H7 (cell line): ENCODE measurements around the gene MTHFR. TPM values are rescaled to one million over a fixed set of nuclear protein-coding genes. Genes with fewer than 3 reads are reported as not detected.

Experiments
- DNase-seq: peaks from one replicate; pipeline ENCODE4 v3.0.0; 2012
- H3K27me3 ChIP-seq: 2 replicates; pipeline ENCODE4 v1.6.0; 2011; ENCODE audit warnings: mild to moderate bottlenecking, low read length; ENCODE audit not compliant: control insufficient read depth, insufficient read depth
- H3K36me3 ChIP-seq: replicated peaks from 2 replicates; pipeline ENCODE4 v1.5.1; 2011; ENCODE audit warnings: low read length; ENCODE audit not compliant: control insufficient read depth, insufficient read depth
- H3K4me3 ChIP-seq: 2 replicates; pipeline ENCODE4 v1.5.1; 2011; ENCODE audit warnings: low read depth, mild to moderate bottlenecking, control low read depth, low read length, moderate library complexity; ENCODE audit not compliant: insufficient read depth
- total RNA-seq: library from RNA; depleted of rRNA; stranded (reverse); fragments of >200 nt; shearing (Covaris generic); gene quantifications from 2 replicates; pipeline ENCODE4 v1.2.3, GENCODE V29; 2014; rRNA removed

Gene MTHFR
- total RNA-seq, 1 experiment from 2014 or later: 18.9 TPM

- peak; percentile 97 for DNase-seq
Observed at GRCh38 chr1:11735854-11736745, 69.7 kb downstream of the MTHFR start, which contains the start of gene AGTRAP. Gene AGTRAP, plus strand, starts transcription at chr1:11736136. Its CDS starts 73 bp downstream, at chr1:11736209.

More at GRCh38 chr1:11735854-11736745, 69.7 kb downstream of the MTHFR start, which contains the start of gene AGTRAP:
- Histone ChIP-seq H3K27me3 (no peaks in the 10 kb centered on the region), H3K4me3 (peak within 1 kb of the TSS; percentile 95), H3K36me3 (no peaks in the 10 kb centered on the region)

Other genes with a start within 250 kb of the MTHFR start
- 46.0 and 46.7 TPM in 2 replicates for gene FBXO2, start 151.5 kb downstream of the MTHFR start, total RNA-seq
- gene FBXO44, start 151.1 kb downstream of the MTHFR start, total RNA-seq: 24.5 and 32.4 TPM in 2 replicates
- 1.7 and 3.4 TPM in 2 replicates for gene FBXO6, start 141.8 kb downstream of the MTHFR start, total RNA-seq
- 786 and 983 TPM in 2 replicates for gene MAD2L2, start 124.8 kb downstream of the MTHFR start, total RNA-seq
- 52.4 and 60.1 TPM in 2 replicates for gene DRAXIN, start 114.3 kb downstream of the MTHFR start, total RNA-seq
- gene AGTRAP, start 69.8 kb downstream of the MTHFR start, total RNA-seq: 162 and 166 TPM in 2 replicates
- gene C1orf167, start 43.8 kb downstream of the MTHFR start, total RNA-seq: 0.28 and 1.5 TPM in 2 replicates
- gene CLCN6, start 227 bp upstream of the MTHFR start, total RNA-seq: 14.0 and 22.9 TPM in 2 replicates
- gene NPPA, start 41.8 kb upstream of the MTHFR start, total RNA-seq: 0.85 TPM in 1 of 2 replicates, not detected in the other
- gene NPPB, start 53.0 kb upstream of the MTHFR start, total RNA-seq: 1.5 and 20.3 TPM in 2 replicates
- 105 and 113 TPM in 2 replicates for gene KIAA2013, start 120.5 kb upstream of the MTHFR start, total RNA-seq
- gene PLOD1, start 128.8 kb upstream of the MTHFR start, total RNA-seq: 90.7 and 103 TPM in 2 replicates
- gene MFN2, start 174.5 kb upstream of the MTHFR start, total RNA-seq: 84.1 and 85.8 TPM in 2 replicates
- gene MIIP, start 213.5 kb upstream of the MTHFR start, total RNA-seq: 165 and 172 TPM in 2 replicates